Natural killer cell (primary cell): Measurements from ENCODE around the gene SMC5. TPM values are rescaled to one million over a fixed set of nuclear protein-coding genes. Genes with fewer than 3 reads are reported as not detected.
A peak's percentile ranks its signal among the peaks of the same experiment; 100 is the strongest.
"Not testable (repeated sequence)": the region's sequence is repeated elsewhere in the genome, so short reads cannot be mapped to it uniquely, and the experiment has no call there.

Experiments used
- ATAC-seq, 3 donors: fragments of 150-1000 bp in 2 of 3; fragments of 200-7000 bp in 1 of 3; cut with Tn5 transposase; 1 replicate in 1 of 3; 2 replicates in 2 of 3; pipeline ENCODE4 v1.10.0; 2021; ENCODE audit warnings: mild to moderate bottlenecking in 2 of 3, moderate library complexity in 2 of 3
- DNase-seq, 2 donors: peaks; one replicate each; pipeline versions ENCODE4 v3.0.0 to v3.0.0-alpha.2; 2013 to 2021; ENCODE audit warnings: mixed read lengths in 1 of 2
- H3K27ac ChIP-seq: one replicate; pipeline ENCODE4 v1.5.1; 2013; ENCODE audit warnings: mild to moderate bottlenecking, low read length
- H3K27me3 ChIP-seq: one replicate; pipeline ENCODE4 v1.6.1; 2013; ENCODE audit warnings: low read length; ENCODE audit not compliant: control insufficient read depth, insufficient read depth
- H3K36me3 ChIP-seq: one replicate; pipeline ENCODE4 v1.6.1; 2013; ENCODE audit warnings: low read length; ENCODE audit not compliant: control insufficient read depth, insufficient read depth
- H3K4me1 ChIP-seq: one replicate; pipeline ENCODE4 v1.6.1; 2013; ENCODE audit warnings: low read length; ENCODE audit not compliant: control insufficient read depth, insufficient read depth
- H3K4me3 ChIP-seq: one replicate; pipeline ENCODE4 v1.5.1; 2013; ENCODE audit warnings: low read length
- H3K9me3 ChIP-seq: one replicate; pipeline ENCODE4 v1.6.1; 2013; ENCODE audit warnings: low read length; ENCODE audit not compliant: control insufficient read depth, insufficient read depth
- H3K27ac Mint-ChIP-seq, 2 donors: one replicate each; pipeline ENCODE4 v1.8.0; 2022; ENCODE audit warnings: mild to moderate bottlenecking in 2 of 2, mixed read lengths in 2 of 2, moderate library complexity in 1 of 2
- H3K27me3 Mint-ChIP-seq, 2 donors: one replicate each; pipeline ENCODE4 v1.8.0; 2022; ENCODE audit warnings: low read depth in 2 of 2, mixed read lengths in 2 of 2
- H3K36me3 Mint-ChIP-seq: one replicate; pipeline ENCODE4 v1.8.0; 2022; ENCODE audit warnings: mixed read lengths
- H3K4me1 Mint-ChIP-seq, 2 donors: one replicate each; pipeline ENCODE4 v1.8.0; 2022; ENCODE audit warnings: mixed read lengths in 2 of 2
- H3K4me3 Mint-ChIP-seq: one replicate; pipeline ENCODE4 v1.8.0; 2022; ENCODE audit warnings: mild to moderate bottlenecking, moderate library complexity, mixed read lengths
- H3K9me3 Mint-ChIP-seq, 2 donors: one replicate each; pipeline ENCODE4 v1.8.0; 2022; ENCODE audit warnings: mixed read lengths in 2 of 2
- WGBS: methylation state at CpG from one replicate; pipeline ENCODE4 v1.1.7; 2013; ENCODE audit warnings: missing lambda C conversion rate; ENCODE audit not compliant: insufficient coverage; 5-methylcytosine and 5-hydroxymethylcytosine counted together
- intact Hi-C: fragments of 100-400 bp; cut with micrococcal nuclease; formaldehyde crosslinking; loops from one replicate; pipeline ENCODE4 v1.14.2; 2022
- total RNA-seq, 4 donors: library from RNA; stranded (reverse); fragments of 120-200 nt in 1 of 4; gene quantifications; one replicate each; pipeline versions ENCODE4 v1.2.3 to v1.2.4, GENCODE V29; 2013 to 2022
- TF ChIP-seq, protein P1 (sequence below): fragments of 200-600 bp; IDR thresholded peaks from one replicate; pipeline ENCODE4 v1.8.0; 2022; ENCODE audit warnings: antibody characterized with exemption

Gene SMC5
- total RNA-seq, 3 donors from 2014 or later (not counting 1 experiment from before 2014, with no cell fraction given) = 35.0 to 41.0 (median 40.9) TPM

DNA sequence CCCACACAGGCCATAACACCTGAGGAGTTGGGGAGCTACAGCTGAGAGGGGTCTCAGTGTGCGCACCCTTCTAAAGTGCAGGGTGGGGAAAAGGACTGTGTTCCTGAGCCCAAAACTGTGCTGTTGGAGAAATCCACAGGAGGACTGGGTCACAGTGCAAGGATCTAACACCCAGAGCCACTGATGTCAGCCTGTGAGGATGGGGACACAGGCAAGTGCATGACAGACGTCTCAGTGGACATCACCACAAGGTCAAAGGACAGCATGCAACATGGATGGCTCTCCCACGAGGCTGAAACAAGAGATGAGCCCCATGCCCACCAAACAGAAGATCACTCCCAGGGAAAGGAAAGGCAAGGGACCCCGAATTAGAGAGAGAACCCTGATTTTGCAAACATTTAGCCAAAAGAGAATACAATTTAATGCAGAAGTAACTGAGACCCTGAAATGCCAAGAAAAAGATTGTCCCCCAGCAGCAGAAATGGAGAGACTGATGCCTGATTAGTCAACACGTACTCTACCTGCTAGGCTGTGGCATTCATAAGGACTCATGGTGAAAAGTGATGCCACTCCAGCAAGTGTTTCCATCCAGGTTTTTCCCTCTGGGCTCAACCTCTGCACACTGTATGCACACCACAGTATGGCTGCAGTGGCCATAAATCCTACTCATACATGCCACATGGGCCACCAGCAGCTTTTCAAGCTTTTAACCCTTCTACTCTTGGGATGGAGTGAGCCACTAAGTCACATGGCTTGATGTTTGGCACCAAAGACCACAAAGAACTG lies 141.5 kb downstream of the SMC5 start:
- DNase-seq (no peak), ATAC-seq (no peak)
- no peak overlapping the region for H3K4me3 ChIP-seq
- no peak overlapping the region for H3K27ac ChIP-seq
- H3K4me1 ChIP-seq = peaks cover 37% of the 10 kb centered on the region
- Mint-ChIP-seq H3K4me3 (no peak overlapping the region), H3K4me1 (peaks cover 47 to 62% of the 10 kb centered on the region in 2 donors), H3K27ac (peak overlapping the region; percentile 84 to 93), H3K36me3 (no peaks in the 10 kb centered on the region), H3K9me3 (no peaks in the 10 kb centered on the region), H3K27me3 (no peaks in the 10 kb centered on the region)
- no peaks in the 10 kb centered on the region for H3K27me3 ChIP-seq
- 91% methylated on average over 5 of the region's 5 CpGs for WGBS
- intact Hi-C loops = no loop called here
- no peaks in the 10 kb centered on the region for H3K9me3 ChIP-seq
- no peaks in the 10 kb centered on the region for H3K36me3 ChIP-seq
- TF ChIP-seq, protein P1, sequence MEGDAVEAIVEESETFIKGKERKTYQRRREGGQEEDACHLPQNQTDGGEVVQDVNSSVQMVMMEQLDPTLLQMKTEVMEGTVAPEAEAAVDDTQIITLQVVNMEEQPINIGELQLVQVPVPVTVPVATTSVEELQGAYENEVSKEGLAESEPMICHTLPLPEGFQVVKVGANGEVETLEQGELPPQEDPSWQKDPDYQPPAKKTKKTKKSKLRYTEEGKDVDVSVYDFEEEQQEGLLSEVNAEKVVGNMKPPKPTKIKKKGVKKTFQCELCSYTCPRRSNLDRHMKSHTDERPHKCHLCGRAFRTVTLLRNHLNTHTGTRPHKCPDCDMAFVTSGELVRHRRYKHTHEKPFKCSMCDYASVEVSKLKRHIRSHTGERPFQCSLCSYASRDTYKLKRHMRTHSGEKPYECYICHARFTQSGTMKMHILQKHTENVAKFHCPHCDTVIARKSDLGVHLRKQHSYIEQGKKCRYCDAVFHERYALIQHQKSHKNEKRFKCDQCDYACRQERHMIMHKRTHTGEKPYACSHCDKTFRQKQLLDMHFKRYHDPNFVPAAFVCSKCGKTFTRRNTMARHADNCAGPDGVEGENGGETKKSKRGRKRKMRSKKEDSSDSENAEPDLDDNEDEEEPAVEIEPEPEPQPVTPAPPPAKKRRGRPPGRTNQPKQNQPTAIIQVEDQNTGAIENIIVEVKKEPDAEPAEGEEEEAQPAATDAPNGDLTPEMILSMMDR = no peak

DNA sequence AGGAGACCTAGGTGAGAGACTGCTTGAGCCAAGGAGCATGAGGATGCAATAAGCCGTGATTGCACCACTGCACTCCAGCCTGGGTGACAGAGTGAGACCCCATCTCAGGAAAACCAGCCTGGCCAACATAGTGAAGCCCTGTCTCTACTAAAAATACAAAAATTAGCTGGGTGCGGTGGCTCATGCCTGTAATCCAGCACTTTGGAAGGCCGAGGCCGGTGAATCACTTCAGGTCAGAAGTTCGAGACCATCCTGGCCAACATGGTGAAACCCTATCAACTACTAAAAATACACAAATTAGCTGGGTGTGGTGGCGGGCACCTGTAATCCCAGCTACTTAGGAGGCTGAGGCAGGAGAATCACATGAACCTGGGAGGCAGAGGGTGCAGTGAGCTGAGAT lies 142.5 kb downstream of the SMC5 start:
- ATAC-seq = not testable (repeated sequence)
- H3K4me1 ChIP-seq = peaks cover 36% of the 10 kb centered on the region

DNA sequence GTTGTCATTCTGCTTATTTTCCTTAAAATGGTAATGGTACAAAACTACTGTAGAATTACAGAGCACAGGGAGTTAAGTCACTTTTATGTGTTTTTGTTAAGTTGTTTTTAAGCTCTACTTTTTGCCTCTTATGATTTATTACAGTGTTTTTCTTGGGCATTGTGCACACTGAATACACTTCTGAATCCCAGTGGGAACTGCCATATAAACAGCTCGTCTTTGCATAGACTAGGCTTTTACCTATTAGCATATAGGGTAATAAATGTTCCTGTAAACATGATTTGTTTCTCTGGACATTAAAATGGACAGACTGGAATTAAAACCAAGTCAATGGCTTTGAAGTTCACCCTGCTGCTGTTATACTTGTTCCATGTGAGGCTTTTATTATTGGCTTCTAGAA lies 143.4 kb downstream of the SMC5 start:
- Histone ChIP-seq H3K9me3 (no peaks in the 10 kb centered on the region), H3K36me3 (no peaks in the 10 kb centered on the region), H3K4me1 (peaks cover 35% of the 10 kb centered on the region), H3K4me3 (no peak overlapping the region), H3K27me3 (no peaks in the 10 kb centered on the region), H3K27ac (no peak overlapping the region)
- DNase-seq = no peak
- Mint-ChIP-seq H3K9me3 (no peaks in the 10 kb centered on the region), H3K4me3 (no peak overlapping the region), H3K27ac (no peak overlapping the region), H3K36me3 (no peaks in the 10 kb centered on the region), H3K27me3 (no peaks in the 10 kb centered on the region), H3K4me1 (peaks cover 53 to 68% of the 10 kb centered on the region in 2 donors)
- no CpG with 5 or more reads among the region's 1 CpG for WGBS
- intact Hi-C loops = no loop called here
- ATAC-seq = no peak
- TF ChIP-seq, protein P1 = no peak

More for the DNA sequence above, 142.5 kb downstream of the SMC5 start:
- H3K36me3 ChIP-seq, H3K36me3 Mint-ChIP-seq, intact Hi-C loops, H3K27ac Mint-ChIP-seq, H3K27me3 Mint-ChIP-seq, H3K9me3 ChIP-seq, H3K4me3 Mint-ChIP-seq, H3K27ac ChIP-seq, H3K27me3 ChIP-seq, DNase-seq, H3K9me3 Mint-ChIP-seq, H3K4me3 ChIP-seq: not testable (repeated sequence)
- over 99% methylated on average over 6 of the region's 6 CpGs for WGBS
- peaks cover 48 to 65% of the 10 kb centered on the region in 2 donors for H3K4me1 Mint-ChIP-seq

DNA sequence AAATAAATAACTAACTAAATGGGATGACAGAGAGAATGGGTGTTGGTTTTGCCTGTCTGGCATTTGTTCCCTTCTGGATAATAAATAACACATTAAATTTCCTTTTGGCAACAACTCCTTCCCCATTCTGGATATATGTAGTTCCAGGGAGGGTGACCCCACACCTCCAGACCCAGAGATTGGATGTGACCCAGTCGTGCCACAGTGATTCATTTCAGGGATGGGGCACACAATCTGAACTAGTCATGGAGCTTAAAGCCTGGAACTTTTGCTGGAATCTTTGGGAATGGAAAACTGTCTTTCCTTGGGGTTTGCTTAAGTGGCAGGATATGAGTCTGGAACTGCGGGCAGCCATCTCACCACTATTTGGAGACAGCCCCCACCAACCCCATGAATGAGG lies 144.4 kb downstream of the SMC5 start:
- Histone ChIP-seq H3K27me3 (no peaks in the 10 kb centered on the region), H3K4me3 (no peak overlapping the region), H3K4me1 (peaks cover 28% of the 10 kb centered on the region), H3K36me3 (no peaks in the 10 kb centered on the region), H3K27ac (no peak overlapping the region), H3K9me3 (no peaks in the 10 kb centered on the region)
- intact Hi-C loops = no loop called here
- H3K27ac Mint-ChIP-seq = no peak overlapping the region
- ATAC-seq (no peak), DNase-seq (no peak)
- no peaks in the 10 kb centered on the region for H3K9me3 Mint-ChIP-seq
- H3K36me3 Mint-ChIP-seq = no peaks in the 10 kb centered on the region
- peaks cover 53 to 67% of the 10 kb centered on the region in 2 donors for H3K4me1 Mint-ChIP-seq
- no peaks in the 10 kb centered on the region for H3K27me3 Mint-ChIP-seq
- H3K4me3 Mint-ChIP-seq = no peak overlapping the region
- TF ChIP-seq, protein P1 = no peak
- 100% methylated on average over 2 of the region's 2 CpGs for WGBS
